SH-SY5Y (cell line): ENCODE measurements around the gene RNASE11.

Experiments
- GATA2 ChIP-seq: IDR thresholded peaks from 2 replicates; pipeline ENCODE4 v1.6.1; 2011; ENCODE audit warnings: mild to moderate bottlenecking, low read depth, low read length
- GATA3 ChIP-seq: IDR thresholded peaks from 2 replicates; pipeline ENCODE4 v1.6.1; 2011; ENCODE audit warnings: low read depth, mild to moderate bottlenecking, low read length, moderate library complexity

DNA sequence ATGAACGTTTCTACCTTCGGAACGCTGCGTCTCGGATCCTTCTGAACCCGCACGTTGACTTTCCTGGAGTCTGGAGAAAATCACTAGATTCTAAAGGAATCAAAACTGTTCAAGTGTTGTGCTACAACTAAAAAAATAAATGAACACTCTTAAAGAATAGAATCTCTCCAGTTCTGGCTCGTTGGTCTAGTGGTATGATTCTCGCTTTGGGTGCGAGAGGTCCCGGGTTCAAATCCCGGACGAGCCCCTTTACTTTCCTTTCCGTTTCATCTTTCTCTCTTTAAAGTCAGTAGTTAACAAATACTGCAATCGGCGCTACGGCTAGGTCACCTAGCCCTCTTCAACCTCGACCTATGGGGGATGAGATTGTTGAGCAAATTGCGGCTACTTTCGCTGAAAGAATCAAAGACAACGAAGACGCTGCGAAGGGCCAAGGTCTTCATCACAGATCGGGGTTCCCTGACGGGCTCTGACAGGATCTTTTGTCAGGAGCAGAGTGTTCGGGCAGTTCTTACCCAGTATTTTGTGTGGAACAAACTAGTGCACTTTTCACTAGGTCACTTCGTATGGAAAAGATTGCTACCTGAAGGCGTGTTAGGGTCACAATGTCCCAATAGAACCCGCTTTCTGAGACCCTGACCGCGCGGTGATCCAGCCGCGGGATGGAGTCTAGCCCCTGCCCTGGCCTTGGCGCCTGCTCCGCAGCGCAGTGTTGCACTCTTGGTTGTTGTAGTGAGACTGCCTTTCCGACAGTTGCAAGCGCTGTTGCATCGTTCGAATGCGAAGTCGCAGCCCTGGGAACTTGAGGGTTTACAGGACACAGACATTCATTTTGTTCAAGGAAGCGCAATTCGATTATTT, 45.3 kb upstream of the RNASE11 start:
- TF ChIP-seq GATA2: no peak
- TF ChIP-seq GATA3: no peak
